ENCODE results near the gene PGS1. TPM values are rescaled to one million over a fixed set of nuclear protein-coding genes. Genes with fewer than 3 reads are reported as not detected.

PGS1 gene
- total RNA-seq, 2 donors from 2014 or later: 21.2 to 21.8 TPM

- TF ChIP-seq, protein P1, sequence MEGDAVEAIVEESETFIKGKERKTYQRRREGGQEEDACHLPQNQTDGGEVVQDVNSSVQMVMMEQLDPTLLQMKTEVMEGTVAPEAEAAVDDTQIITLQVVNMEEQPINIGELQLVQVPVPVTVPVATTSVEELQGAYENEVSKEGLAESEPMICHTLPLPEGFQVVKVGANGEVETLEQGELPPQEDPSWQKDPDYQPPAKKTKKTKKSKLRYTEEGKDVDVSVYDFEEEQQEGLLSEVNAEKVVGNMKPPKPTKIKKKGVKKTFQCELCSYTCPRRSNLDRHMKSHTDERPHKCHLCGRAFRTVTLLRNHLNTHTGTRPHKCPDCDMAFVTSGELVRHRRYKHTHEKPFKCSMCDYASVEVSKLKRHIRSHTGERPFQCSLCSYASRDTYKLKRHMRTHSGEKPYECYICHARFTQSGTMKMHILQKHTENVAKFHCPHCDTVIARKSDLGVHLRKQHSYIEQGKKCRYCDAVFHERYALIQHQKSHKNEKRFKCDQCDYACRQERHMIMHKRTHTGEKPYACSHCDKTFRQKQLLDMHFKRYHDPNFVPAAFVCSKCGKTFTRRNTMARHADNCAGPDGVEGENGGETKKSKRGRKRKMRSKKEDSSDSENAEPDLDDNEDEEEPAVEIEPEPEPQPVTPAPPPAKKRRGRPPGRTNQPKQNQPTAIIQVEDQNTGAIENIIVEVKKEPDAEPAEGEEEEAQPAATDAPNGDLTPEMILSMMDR (IDR thresholded peaks at IDR 0.05): no peak
- Histone ChIP-seq H3K4me3 (no peak overlapping the region), H3K27ac (no peak overlapping the region), H3K36me3 (no peaks in the 10 kb centered on the region), H3K27me3 (no peaks in the 10 kb centered on the region), H3K9me3 (no peaks in the 10 kb centered on the region), H3K4me1 (no peaks in the 10 kb centered on the region)
- DNase-seq (ENCODE audit: low spot score): no peak
Measured at GRCh38 chr17:78444392-78444791, 65.9 kb downstream of the PGS1 start.

GRCh38 chr17:78446833-78447232, 68.4 kb downstream of the PGS1 start:
- no peak for DNase-seq (ENCODE audit: low spot score)
- TF ChIP-seq, protein P1 (IDR thresholded peaks at IDR 0.05): no peak
- H3K9me3 ChIP-seq: no peaks in the 10 kb centered on the region
- H3K36me3 ChIP-seq: no peaks in the 10 kb centered on the region
- no peaks in the 10 kb centered on the region for H3K4me1 ChIP-seq
- no peak overlapping the region for H3K4me3 ChIP-seq
- H3K27me3 ChIP-seq: no peaks in the 10 kb centered on the region
- no peak overlapping the region for H3K27ac ChIP-seq

DNA sequence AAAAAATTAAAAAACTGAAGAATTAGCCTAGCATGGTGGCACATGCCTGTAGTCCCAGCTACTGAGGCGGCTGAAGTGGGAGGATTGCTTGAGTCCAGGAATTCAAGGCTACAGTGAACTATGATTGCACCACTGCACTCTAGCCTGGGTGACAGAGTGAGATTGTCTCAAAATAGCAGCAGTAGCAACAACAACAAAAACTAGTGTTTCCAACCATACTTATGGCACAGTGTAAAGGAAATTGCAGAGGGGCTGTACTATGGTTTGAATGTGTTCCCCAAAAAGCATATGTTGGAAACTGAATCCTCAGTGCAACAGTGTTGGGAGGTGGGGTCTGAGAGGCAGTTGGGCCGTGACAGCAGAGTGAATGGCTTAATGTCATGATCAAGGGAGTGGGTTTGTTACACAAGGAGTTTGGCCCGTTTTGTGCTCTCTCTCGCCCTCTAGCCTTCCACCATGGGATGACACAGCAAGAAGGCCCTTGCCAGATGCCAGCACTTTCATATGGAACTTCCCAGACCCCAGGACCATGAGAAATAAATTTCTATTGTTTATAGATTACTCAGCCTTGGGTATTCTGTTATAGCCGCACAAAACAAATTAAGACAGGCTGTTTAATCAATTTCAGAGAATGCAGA, 70.0 kb downstream of the PGS1 start:
- DNase-seq (ENCODE audit: low spot score): no peak
- no peak overlapping the region for H3K4me3 ChIP-seq

DNA sequence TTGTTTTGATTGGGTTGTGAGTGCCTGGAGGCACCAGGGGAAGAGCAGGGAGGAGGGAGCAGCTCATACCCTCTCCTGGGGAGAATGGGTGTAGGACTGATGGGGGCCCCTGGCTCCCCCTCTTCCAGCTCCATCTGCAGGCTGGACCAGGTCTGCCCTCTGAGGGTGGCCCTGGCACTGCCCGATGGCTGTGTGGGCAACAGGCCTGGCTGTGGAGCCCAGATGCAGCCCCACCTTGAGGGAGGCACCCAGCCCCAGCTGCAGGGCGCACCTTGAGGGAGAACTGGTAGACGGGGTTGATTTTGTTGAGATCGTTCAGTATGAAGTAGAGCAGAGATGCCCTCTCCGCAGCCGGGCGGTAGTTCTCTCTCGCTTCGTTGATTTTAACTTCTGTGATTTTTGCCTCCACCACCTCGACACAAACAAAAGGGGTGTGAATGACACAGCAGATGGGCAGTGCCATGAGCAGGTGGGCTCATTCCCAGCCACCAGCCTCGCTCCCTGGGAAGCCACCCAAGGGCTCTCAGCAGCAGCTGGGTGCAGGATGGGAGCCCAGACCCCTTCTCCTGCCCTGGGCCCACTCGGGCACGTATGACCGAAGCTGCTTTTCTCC, 71.6 kb downstream of the PGS1 start:
- TF ChIP-seq, protein P1 (IDR thresholded peaks at IDR 0.05): no peak
- no peak for DNase-seq (ENCODE audit: low spot score)

More for the DNA sequence above, 70.0 kb downstream of the PGS1 start:
- TF ChIP-seq, protein P1 (IDR thresholded peaks at IDR 0.05): no peak
- Histone ChIP-seq H3K36me3 (no peaks in the 10 kb centered on the region), H3K4me1 (no peaks in the 10 kb centered on the region), H3K27me3 (no peaks in the 10 kb centered on the region), H3K9me3 (no peaks in the 10 kb centered on the region), H3K27ac (no peak overlapping the region)

GRCh38 chr17:78450696-78451345, 72.4 kb downstream of the PGS1 start:
- TF ChIP-seq, protein P1 (IDR thresholded peaks at IDR 0.05): no peak
- Histone ChIP-seq H3K9me3 (no peaks in the 10 kb centered on the region), H3K27me3 (no peaks in the 10 kb centered on the region), H3K4me1 (no peaks in the 10 kb centered on the region), H3K27ac (no peak overlapping the region), H3K36me3 (no peaks in the 10 kb centered on the region), H3K4me3 (no peak overlapping the region)
- no peak for DNase-seq (ENCODE audit: low spot score)

More for the DNA sequence above, 71.6 kb downstream of the PGS1 start:
- Histone ChIP-seq H3K4me1 (no peaks in the 10 kb centered on the region), H3K36me3 (no peaks in the 10 kb centered on the region), H3K4me3 (no peak overlapping the region), H3K27ac (no peak overlapping the region), H3K9me3 (no peaks in the 10 kb centered on the region), H3K27me3 (no peaks in the 10 kb centered on the region)
